Stimulated activated CD8-positive, alpha-beta memory T cell treated with anti-CD3 and anti-CD28 coated beads, Interleukin-7, amount 100 ng/mL, for 1 hour (primary cell): Measurements from ENCODE around the gene ZNF423.

Experiments used
- DNase-seq, 2 donors: peaks; one replicate each; pipeline ENCODE4 v3.0.0-alpha.2; 2020; ENCODE audit warnings: low read depth in 2 of 2

Gene ZNF423

GRCh38 chr16:49625311-49626065 is 230.4 kb downstream of the ZNF423 start:
- no peak for DNase-seq

- no peak for DNase-seq
Measured at GRCh38 chr16:49623501-49624266, 232.2 kb downstream of the ZNF423 start.

DNA sequence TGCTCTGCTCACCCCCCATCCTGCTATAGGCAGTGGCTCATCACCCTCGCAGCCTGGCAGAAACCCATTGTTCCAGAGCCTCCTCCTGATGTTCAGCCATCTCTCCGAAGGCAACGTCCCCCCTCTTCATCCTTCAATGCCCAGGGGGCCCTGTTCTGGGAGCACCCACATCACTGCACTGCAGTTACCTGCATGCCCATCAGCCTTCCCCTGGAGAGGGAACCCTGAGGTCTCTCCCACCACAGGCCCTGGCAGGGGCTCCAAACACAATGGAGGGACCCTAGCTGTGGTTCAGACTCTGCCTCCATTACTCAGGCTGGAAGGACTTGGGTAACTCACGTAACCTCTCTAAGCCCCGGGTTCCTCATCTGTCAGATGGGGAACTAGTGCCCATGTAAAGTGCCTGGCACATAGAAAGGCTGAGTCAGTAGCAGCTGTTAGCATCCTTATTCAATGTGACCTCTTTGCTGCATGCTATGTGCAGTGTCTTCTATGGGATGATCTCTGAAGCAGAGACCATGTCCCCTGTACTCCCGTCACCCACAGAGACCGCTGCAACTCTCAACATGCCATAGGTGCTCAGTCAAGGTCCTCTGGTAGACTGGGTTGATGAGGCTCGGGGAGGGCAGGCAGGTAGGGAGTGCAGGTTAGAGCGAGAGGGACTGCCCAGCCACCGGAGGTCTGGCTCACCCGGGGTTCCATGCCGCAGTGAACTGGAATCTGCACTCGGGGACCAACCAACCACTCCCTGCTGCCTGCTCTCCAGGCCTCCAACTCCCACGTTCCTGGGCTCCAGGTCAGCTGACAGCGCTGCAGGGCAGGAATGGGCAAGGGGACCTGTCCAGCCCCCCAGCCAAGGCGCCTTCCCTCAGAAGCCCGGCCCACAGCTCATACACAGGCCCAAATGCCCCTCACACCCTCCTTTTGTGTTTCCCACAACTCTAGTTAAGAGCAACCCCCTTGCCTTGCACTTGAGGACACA is 233.2 kb downstream of the ZNF423 start:
- no peak for DNase-seq

DNA sequence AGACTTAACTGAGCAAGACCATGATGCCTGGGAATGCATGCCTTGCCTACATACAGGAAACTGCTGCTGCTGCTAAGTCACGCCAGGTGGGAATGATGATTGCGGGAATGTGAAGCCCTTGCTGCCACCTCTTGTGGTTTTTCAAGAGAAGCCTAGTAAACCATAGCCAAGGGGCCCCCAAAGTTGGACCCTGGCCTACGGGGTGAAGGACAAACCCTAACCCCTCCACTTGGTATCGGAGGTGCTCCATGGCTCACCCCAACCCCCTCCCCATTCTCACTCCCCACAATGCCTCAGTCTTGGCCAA is 233.9 kb downstream of the ZNF423 start:
- no peak for DNase-seq

GRCh38 chr16:49621241-49622083 is 234.4 kb downstream of the ZNF423 start:
- DNase-seq: no peak

DNA sequence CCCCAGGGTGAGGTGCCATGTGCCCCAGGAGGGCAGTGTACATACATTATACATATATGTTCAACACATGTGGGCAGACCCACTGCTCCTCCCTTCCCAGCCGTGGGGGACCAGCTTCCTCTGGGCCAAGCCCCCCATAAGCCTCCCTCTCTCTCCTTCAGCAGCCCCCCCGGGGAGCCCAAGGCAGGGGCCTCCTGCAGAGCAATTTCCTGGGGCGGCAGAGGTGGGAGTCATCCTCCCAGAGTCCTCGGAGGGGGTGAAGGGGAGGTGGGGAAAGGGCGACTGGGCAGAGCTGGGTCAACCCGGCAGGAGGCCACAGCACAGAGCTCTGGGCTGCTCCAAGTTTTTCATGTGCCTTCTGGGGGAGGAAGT is 235.1 kb downstream of the ZNF423 start:
- no peak for DNase-seq

GRCh38 chr16:49620158-49620868 is 235.6 kb downstream of the ZNF423 start:
- no peak for DNase-seq

- no peak for DNase-seq
Measured at GRCh38 chr16:49619811-49620157, 236.1 kb downstream of the ZNF423 start.

GRCh38 chr16:49618955-49619354 is 237.0 kb downstream of the ZNF423 start:
- DNase-seq: no peak

DNA sequence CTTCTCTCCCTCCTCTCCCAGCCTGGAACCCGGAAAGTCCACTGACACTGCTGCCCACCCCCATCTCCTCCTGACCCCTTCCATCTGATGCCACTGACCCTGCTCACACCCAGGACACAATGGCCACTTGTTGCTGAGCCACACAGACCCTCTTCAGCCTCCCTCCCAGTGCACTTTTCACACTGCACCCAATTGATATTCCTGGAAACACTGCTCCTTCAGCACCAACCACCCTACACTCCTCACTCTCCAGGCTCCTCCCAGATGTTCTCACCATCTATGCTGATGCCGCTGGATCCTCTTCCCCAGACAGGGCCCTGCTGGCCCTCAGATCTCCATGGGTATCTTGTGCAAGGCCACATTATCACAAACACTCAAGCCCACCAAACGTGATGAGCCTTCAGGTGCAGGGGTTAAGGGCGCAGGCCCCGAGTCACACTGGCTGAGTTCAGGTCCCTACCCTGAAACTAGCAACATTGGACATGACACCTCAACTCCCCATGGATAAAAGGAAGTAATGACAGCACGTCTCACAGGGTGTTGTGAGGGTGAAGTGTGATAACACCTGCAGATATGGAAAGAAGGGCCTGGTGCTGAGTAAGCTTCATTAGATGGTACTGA is 238.1 kb downstream of the ZNF423 start:
- no peak for DNase-seq

DNA sequence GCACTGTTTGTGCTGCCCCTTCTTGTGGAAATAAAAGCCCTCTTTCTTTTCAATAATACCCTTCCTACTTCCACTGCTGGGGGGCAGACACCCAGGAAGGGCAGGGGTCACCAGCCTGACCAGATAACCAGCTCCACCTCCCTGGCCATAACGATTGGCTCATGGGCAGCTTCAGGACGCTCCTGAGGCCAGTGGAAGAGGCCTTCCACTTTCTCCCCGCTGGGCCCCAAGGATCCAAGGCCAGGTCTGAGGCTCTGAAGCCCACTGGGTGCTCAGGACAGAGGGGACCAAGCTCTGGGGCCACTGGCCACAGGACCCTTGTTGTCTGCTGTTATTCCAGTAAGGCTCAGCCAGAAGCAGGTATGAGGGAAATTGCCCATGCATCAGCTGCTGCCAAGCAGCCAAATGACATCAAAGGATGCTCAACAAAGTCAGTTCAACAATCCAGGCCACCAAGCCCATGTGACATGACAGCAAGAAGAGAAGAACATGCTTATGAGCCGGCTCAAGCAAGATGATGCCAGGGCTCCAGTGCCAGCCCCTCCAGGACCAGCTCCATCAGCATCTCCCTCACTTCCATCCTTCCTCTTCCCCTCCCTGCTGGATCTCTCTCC is 238.8 kb downstream of the ZNF423 start:
- no peak for DNase-seq

DNA sequence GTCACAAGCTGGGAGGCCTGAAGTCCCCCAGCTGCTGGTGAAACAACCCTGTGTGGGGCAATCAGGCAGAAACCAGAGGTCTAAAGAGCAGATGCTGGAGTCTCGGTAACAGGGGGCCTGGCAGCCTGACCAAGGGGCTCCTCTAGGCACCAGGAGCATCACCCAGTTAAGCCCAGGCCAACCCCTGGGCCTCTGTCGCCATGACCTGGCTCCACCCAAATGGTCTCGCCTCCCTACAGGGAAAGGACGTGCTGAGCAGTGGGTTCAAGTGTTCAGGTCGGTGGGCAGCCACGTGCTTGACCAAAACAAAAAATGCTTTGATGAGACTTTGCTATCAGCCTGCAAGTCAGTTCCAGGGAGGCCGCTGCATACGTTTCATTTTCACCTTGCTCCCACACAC is 240.3 kb downstream of the ZNF423 start:
- DNase-seq: no peak

- no peak for DNase-seq
Measured at GRCh38 chr16:49610983-49611382, 244.9 kb downstream of the ZNF423 start.

DNA sequence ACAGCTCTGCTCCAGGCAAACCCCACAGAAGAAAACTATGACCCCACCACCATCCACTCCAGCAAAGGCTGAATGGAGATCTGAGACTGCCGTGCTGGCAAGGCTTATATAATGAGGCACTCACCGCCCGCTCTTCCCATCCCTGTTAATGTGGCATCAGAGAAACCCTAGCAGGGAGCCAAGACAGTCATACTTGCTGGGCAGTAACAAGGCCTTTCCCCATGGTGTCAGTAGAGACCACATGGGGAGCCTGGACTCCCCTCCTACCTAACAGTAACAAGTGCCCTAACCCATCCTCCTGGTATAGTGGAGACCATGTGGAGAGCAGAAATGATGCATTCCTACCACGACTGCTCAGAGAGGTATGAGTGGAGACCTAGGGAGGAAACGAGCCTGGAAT is 247.1 kb downstream of the ZNF423 start:
- no peak for DNase-seq

- no peak for DNase-seq
Measured at GRCh38 chr16:49608098-49608497, 247.8 kb downstream of the ZNF423 start.

- DNase-seq: no peak
Measured at GRCh38 chr16:49605536-49606254, 250.2 kb downstream of the ZNF423 start.

DNA sequence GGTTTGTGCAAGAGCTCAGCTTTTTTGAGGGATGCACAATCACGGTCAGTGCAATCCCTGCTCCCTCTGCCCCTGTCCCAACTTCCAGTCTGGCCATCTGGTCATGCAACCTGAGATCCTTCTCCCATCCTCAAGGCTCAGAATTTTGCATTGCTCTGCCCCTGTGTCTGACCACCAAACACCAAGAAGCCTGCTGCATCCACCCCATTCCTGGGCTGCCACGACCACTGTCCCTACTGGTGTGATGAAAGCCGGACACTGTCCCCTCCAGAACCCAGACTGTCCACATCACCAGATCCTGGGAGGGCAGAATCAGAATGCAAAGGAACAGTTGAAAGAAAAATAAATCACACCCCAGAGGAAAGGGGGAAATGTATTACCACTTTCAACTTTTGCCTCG is 251.3 kb downstream of the ZNF423 start:
- DNase-seq: no peak

GRCh38 chr16:49603956-49604355 is 252.0 kb downstream of the ZNF423 start:
- DNase-seq: no peak

GRCh38 chr16:49602976-49603310 is 253.0 kb downstream of the ZNF423 start:
- DNase-seq: no peak
